Measurements from ENCODE around the gene NLRP6. TPM values are rescaled to one million over a fixed set of nuclear protein-coding genes. Genes with fewer than 3 reads are reported as not detected.
A peak's percentile ranks its signal among the peaks of the same experiment; 100 is the strongest.
"Not testable (repeated sequence)": the region's sequence is repeated elsewhere in the genome, so short reads cannot be mapped to it uniquely, and the experiment has no call there.

NLRP6 gene
- total RNA-seq, 2 experiments from 2014 or later, result 14.4 to 14.7 TPM

DNA sequence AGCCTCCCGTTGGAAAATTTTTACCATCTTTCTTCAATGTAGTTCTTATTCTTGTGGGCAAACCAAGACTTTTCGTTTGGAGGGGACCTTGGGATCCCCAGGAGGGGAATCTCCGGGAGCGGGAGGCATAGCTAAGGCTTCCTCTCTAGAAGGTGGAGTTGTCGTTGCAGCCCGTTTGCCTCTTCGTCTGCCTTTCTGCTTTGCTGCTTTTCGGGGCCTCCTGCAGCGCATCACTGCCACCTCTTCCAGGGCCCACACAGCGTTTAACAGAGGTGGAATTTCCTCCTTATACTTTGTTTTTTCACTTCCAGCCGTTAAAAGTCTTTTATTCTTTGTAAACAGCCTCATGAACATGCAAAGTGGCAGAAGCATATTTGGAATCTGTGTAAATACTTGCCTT lies 45.9 kb downstream of the NLRP6 start:
- no peaks in the 10 kb centered on the region for H3K9me3 ChIP-seq (ENCODE audit: control insufficient read depth in 1 of 2, insufficient read depth in 1 of 2, low read length in 2 of 2)
- no peaks in the 10 kb centered on the region for H3K36me3 ChIP-seq (ENCODE audit: insufficient read depth, low read length)
- Mint-ChIP-seq H3K4me1 (ENCODE audit: low read depth) (peaks cover 58% of the 10 kb centered on the region), H3K36me3 (ENCODE audit: low read depth) (peaks cover 5% of the 10 kb centered on the region), H3K9me3 (no peaks in the 10 kb centered on the region), H3K4me3 (no peak overlapping the region), H3K27me3 (no peaks in the 10 kb centered on the region), H3K27ac (peak overlapping the region; percentile 78)
- ATAC-seq (ENCODE audit: poor library complexity) (no peak), DNase-seq (no peak)
- peaks cover 64% of the 10 kb centered on the region for H3K4me1 ChIP-seq (ENCODE audit: insufficient read depth, low read length)
- no peak for TF ChIP-seq CTCF (IDR thresholded peaks at IDR 0.05)
- H3K4me3 ChIP-seq (ENCODE audit: low read length), result no peak overlapping the region
- CTCF ChIA-PET, result no interaction called here
- POLR2A ChIA-PET, result no interaction called here
- no peak overlapping the region for H3K27ac ChIP-seq (ENCODE audit: low read depth in 1 of 2, low read length in 2 of 2)
- intact Hi-C loops (cut with DNase I, micrococcal nuclease), result no loop called here
- no peaks in the 10 kb centered on the region for H3K27me3 ChIP-seq (ENCODE audit: control insufficient read depth in 1 of 2, insufficient read depth in 2 of 2, low read length in 2 of 2)

DNA sequence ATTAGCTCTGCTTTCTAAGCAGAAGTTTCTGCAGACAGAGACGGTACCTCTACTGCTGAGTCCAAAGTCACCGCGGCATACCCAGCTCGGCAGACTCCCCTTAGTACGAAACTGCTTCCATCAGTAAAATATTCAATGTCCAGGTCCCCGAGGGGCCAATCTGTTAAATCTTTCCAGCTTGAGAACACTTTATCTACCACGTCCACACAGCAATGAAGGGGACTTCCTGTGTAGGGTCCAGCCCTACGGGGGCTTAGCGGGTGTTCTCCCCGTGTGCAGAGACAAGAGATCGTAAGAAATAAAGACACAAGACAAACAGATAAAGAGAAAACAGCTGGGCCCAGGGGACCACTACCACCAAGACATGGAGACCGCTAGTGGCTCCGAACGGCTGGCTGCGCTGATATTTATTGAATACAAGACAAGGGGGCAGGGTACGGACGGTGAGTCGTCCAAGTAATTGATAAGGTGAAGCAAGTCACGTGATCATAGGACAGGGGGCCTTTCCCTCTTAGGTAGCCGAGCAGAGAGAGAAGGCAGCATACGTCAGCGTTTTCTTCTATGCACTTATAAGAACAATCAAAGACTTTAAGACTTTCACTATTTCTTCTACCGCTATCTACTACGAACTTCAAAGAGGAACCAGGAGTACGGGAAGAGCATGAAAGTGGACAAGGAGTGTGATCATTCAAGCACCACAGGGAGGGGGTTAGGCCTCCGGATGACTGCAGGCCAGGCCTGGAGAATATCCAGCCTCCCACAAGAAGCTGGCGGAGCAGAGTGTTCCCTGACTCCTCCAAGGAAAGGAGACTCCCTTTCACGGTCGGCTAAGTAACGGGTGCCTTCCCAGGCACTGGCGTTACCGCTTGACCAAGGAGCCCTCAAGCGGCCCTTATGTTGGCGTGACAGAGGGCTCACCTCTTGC lies 46.6 kb downstream of the NLRP6 start:
- H3K27me3 Mint-ChIP-seq; intact Hi-C loops (cut with DNase I, micrococcal nuclease); H3K4me3 ChIP-seq (ENCODE audit: low read length); H3K36me3 ChIP-seq (ENCODE audit: insufficient read depth, low read length); POLR2A ChIA-PET; DNase-seq; H3K27ac ChIP-seq (ENCODE audit: low read depth in 1 of 2, low read length in 2 of 2); ATAC-seq (ENCODE audit: poor library complexity); H3K9me3 Mint-ChIP-seq; CTCF ChIA-PET; H3K27me3 ChIP-seq (ENCODE audit: control insufficient read depth in 1 of 2, insufficient read depth in 2 of 2, low read length in 2 of 2); H3K36me3 Mint-ChIP-seq (ENCODE audit: low read depth); H3K9me3 ChIP-seq (ENCODE audit: control insufficient read depth in 1 of 2, insufficient read depth in 1 of 2, low read length in 2 of 2): not testable (repeated sequence)
- Mint-ChIP-seq H3K4me1 (ENCODE audit: low read depth) (peaks cover 60% of the 10 kb centered on the region), H3K4me3 (peak overlapping the region; percentile 60), H3K27ac (peak overlapping the region; percentile 78)
- H3K4me1 ChIP-seq (ENCODE audit: insufficient read depth, low read length), result peaks cover 63% of the 10 kb centered on the region

DNA sequence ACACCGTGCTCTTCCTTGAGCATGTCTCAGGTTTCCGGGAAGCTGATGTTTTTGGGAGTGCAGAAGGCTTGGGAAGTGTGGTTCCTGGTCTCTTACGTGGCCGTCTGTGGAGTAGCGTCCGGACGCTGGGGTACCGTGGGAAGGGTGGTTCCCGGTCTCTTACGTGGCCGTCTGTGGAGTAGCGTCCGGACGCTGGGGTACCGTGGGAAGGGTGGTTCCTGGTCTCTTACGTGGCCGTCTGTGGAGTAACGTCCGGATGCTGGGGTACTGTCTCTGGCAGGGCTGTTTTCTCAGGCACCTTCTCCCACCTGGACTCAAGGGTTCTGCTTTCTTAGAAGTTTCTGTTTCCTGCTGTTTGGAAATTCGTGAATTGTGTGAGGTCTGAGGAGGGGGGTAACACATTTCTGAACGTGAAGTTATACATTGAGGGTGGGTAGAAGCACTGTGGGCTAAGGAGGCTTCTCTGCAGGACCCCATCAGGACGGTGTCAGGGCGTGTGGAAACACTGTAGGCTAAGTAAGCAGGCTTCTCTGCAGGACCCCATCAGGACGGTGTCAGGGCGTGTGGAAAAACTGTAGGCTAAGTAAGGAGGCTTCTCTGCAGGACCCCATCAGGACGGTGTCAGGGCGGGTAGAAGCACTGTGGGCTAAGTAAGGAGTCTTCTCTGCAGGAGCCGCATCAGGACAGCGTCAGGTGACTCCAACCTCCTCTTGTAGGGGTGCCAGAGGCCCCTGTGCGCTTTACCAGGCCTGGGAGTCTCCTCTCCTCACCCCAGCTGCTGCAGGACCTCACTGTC lies 47.8 kb downstream of the NLRP6 start:
- H3K9me3 Mint-ChIP-seq, result no peaks in the 10 kb centered on the region
- DNase-seq, result no peak
- H3K27ac ChIP-seq (ENCODE audit: low read depth in 1 of 2, low read length in 2 of 2), result peak overlapping the region; percentile 71 to 89
- CTCF ChIA-PET, result no interaction called here
- H3K4me3 Mint-ChIP-seq, result no peak overlapping the region
- H3K36me3 Mint-ChIP-seq (ENCODE audit: low read depth), result no peaks in the 10 kb centered on the region
- H3K27ac Mint-ChIP-seq, result peak overlapping the region; percentile 83
- POLR2A ChIA-PET, result interaction anchor here (1.1 to 1.7 kb wide), 2 partner anchors 29 to 39 kb away, joined by 5 to 11 read pairs; no protein-coding TSS in a partner anchor
- ATAC-seq (ENCODE audit: poor library complexity), result no peak
- no peaks in the 10 kb centered on the region for H3K27me3 Mint-ChIP-seq
- H3K36me3 ChIP-seq (ENCODE audit: insufficient read depth, low read length), result no peaks in the 10 kb centered on the region
- peaks cover 64% of the 10 kb centered on the region for H3K4me1 ChIP-seq (ENCODE audit: insufficient read depth, low read length)
- intact Hi-C loops (cut with DNase I, micrococcal nuclease), result no loop called here
- no peak for TF ChIP-seq CTCF (IDR thresholded peaks at IDR 0.05)
- H3K27me3 ChIP-seq (ENCODE audit: control insufficient read depth in 1 of 2, insufficient read depth in 2 of 2, low read length in 2 of 2), result no peaks in the 10 kb centered on the region
- peak overlapping the region; percentile 12 for H3K4me3 ChIP-seq (ENCODE audit: low read length)
- H3K4me1 Mint-ChIP-seq (ENCODE audit: low read depth), result peaks cover 58% of the 10 kb centered on the region
- H3K9me3 ChIP-seq (ENCODE audit: control insufficient read depth in 1 of 2, insufficient read depth in 1 of 2, low read length in 2 of 2), result no peaks in the 10 kb centered on the region

All from CD4-positive, alpha-beta T cell (primary cell).